ENCODE results near the gene ITGAD.
"Not testable (repeated sequence)": the region's sequence is repeated elsewhere in the genome, so short reads cannot be mapped to it uniquely, and the experiment has no call there.

The ITGAD gene

DNA sequence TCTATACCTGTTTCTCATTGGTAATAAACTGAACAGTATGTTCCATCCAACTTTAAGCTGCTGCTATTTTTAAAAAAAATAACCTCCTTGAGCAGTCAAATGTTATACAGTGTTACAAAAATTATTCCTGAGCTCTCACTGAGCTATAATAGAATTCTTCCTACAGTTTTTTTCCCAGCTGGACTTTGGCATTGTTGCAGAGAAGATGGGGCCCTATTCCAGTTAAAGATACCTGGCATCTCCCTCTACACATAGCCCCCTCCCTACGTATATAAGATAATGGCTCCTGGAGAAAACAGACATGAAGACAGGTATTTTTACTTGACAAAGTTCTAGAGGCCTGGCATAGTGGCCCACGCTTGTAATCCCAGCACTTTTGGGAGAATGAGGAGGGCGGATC lies 36.7 kb downstream of the ITGAD start:
- no peak for DNase-seq (ENCODE audit: low read depth, low spot score)

DNA sequence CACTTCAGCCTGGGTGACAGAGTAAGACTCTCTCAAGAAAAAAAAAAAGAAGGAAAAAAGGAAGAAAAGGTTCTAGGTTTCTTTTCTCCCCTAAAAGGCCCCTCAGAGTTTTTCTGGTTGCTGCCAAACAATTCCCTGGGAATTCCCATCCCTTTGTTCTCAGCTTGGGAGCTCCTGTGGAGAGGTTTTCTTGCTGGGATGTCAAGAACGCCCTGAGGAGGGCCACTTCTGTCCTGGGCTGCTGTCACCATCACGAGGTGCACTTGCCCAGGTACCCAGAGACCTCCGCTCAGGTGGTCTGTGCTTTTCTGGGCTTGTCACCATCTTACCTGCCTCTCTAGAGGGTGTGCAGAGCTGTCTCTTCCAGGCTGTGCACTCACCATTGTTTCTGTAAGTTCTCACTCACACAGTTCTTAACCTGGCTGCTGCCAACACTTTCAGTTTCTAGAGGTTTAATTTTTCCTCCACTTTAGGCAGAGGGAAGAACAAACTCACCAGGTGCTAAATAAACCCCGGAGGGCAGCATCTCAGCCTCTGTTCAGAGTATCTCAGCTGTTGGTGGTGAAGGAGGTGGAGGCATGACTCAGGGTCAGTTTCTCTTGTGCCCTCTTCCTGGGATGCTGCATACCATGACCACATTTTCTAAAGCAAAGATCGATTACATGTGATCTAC lies 37.4 kb downstream of the ITGAD start:
- no peak for DNase-seq (ENCODE audit: low read depth, low spot score)

DNA sequence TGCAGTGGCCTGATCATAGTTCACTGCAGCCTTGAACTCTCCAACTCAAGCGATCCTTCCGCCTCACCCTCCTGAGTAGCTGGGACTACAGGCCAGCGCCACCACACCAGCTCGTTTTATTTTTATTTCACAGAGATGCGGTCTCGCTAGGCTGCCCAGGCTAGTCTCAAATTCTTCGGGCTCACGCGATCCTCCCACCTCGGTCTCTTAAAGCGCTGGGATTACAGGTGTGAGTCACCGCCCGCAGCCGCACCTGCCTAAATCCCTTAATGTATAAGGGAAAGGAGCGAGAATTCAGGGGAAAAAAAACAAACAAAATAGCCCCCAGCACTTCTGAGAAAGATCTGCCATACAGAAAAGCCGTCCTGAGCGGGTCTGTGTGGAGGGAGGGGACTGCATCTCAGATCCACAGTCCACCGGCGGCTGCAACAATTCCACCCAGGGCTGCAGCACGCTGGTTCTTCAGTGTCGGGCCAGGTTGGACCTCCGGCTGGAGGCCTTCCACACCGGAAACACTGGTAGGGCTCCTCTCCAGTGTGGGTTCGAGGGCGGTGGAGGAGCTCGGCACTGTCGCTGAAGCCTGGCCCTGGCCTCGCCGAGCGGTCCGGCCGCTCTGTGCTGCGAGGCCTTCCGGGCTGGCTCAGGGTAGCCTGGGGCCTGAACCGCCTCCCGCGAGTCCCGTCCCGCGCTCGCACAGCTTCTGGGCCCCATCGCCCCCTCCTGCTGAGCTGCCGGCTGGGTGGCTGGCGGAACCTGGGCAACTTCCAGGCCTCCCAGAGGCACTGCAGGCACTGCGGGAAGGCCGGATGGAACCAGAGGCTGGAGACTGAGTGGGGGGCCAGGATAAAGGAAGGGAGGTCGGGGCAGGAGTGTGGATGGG lies 42.4 kb downstream of the ITGAD start:
- DNase-seq (ENCODE audit: low read depth, low spot score), result no peak

DNA sequence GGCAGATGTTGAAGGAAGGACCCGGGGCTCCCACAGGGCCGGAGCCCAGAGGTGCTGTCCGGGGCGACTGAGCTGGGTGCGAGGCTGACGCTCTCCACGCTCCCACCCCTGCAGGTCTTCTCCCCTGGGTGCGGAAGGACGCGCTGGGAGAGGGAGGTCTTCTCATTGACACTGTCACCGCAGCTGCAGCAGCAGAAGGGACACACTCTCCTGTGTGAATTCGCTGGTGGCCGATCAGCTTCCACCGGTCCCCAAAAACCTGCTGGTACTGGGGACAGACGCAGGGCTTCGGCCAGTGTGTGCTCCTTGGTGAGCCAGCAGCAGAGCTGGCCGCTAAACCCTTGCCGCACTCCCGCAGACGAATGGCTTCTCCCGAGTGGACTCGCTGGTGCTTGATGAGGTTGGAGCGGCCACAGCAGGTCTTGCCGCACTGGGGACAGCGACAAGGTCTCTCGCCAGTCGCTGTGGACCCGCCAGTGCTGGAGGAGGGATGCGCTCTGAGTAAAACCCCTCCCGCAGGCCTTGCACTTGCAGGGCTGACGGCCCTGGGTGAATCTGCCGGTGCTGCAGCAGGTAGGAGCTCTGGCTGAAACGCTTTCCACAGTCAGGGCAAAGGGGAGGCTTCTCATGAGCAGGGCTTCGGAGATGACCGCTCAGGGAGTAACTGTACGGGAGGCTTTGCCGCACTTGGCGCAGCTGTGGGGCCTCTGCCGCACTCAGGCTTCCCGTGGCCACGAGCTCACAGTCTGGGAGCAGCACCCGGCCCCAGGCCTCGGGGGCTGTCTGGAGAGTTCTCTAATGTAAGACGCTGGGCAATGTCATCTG lies 43.3 kb downstream of the ITGAD start:
- no peak for DNase-seq (ENCODE audit: low read depth, low spot score)

DNA sequence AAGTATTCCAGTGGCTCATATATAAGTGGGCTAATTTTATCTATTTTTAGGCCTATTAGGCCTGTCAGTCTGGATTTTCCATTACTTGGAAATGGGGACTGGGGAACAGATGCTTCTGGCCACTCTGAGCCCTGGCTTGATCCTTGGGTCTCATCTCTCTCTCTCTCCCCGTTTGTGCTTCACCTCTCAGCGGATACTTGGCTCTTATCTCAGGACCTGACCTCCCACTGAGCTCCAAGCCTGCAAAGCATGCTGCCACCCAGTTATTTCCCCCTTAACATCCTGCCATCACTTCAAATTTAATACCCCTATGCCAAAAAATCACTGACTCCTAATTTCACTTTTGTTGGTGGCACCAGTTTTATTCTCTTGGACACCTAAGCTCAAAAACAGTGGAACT lies 45.3 kb downstream of the ITGAD start:
- no peak for DNase-seq (ENCODE audit: low read depth, low spot score)

DNA sequence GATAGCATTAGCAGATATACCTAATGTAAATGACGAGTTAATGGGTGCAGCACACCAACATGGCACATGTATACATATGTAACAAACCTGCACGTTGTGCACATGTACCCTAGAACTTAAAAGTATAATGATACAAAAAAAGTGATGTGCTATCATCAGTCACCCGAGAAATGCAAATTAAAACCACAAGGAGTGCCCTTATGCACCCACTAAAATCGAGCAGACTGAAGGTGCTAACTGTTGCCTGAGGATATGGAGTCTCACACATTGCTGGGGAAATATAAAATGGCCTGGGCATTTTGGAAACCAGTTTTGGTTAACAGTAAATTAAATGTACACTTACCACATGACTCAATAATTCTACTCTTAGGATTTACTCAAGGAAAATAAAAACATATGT lies 45.9 kb downstream of the ITGAD start:
- not testable (repeated sequence) for DNase-seq (ENCODE audit: low read depth, low spot score)

DNA sequence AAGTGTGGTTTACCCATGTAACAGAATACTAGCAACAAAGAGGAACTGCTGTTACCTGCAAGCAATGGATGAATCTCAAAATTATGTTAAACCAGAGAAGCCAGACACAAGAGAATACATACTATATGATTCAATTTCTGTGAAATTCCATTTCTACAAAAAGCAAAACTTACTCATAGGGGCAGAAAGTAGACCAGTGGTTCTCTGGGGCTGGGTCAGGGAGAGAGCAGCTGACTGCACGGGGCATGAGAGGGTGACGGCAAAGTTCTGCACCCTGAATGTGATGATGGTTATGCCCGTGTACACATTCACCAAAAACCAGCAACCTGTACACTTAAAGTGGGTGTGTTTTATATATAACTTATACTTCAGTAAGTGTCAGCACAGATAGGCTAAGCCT lies 46.4 kb downstream of the ITGAD start:
- DNase-seq (ENCODE audit: low read depth, low spot score), result no peak

- DNase-seq (ENCODE audit: low read depth, low spot score), result no peak
Measured at GRCh38 chr16:31440516-31441184, 47.5 kb downstream of the ITGAD start.

- no peak for DNase-seq (ENCODE audit: low read depth, low spot score)
Measured at GRCh38 chr16:31441956-31442355, 48.8 kb downstream of the ITGAD start.

GRCh38 chr16:31445931-31446330 lies 52.8 kb downstream of the ITGAD start:
- not testable (repeated sequence) for DNase-seq (ENCODE audit: low read depth, low spot score)

- DNase-seq (ENCODE audit: low read depth, low spot score), result no peak
Measured at GRCh38 chr16:31451201-31451600, 58.1 kb downstream of the ITGAD start.

DNA sequence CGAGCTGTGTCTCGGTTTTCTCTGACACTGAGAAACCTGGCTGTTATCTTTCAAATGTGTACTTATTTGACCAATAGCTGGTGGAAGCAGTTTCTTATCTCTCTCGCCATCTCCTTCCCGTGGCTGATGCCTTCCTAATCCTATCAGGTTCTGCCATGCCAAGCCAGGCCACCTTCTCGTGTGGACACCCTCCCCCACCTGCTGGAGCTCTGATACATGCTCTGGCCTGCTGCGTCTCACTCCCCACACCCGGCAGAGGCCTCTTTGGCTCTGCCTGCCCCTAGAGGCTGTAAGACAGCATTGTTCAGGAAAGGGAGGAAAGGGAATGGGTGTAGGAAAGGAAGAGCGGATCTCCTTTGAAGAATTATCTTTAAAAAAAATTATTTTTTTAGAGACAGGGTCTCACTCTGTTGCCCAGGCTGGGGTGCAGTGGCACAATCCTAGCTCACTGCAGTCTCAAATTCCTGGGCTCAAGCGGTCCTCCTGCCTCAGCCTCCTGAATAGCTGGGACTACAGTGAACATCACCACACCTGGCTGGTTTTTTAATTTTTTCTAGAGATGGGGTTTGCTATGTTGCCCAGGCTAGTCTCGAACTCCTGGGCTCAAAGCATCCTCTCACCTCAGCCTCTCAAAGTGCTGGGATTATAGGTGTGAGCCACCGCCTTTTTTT lies 58.7 kb downstream of the ITGAD start:
- DNase-seq (ENCODE audit: low read depth, low spot score), result no peak

- DNase-seq (ENCODE audit: low read depth, low spot score), result peak; percentile 73
Measured at GRCh38 chr16:31452631-31453106, 59.5 kb downstream of the ITGAD start.

- DNase-seq (ENCODE audit: low read depth, low spot score), result no peak
Measured at GRCh38 chr16:31453255-31454204, 60.4 kb downstream of the ITGAD start.

DNA sequence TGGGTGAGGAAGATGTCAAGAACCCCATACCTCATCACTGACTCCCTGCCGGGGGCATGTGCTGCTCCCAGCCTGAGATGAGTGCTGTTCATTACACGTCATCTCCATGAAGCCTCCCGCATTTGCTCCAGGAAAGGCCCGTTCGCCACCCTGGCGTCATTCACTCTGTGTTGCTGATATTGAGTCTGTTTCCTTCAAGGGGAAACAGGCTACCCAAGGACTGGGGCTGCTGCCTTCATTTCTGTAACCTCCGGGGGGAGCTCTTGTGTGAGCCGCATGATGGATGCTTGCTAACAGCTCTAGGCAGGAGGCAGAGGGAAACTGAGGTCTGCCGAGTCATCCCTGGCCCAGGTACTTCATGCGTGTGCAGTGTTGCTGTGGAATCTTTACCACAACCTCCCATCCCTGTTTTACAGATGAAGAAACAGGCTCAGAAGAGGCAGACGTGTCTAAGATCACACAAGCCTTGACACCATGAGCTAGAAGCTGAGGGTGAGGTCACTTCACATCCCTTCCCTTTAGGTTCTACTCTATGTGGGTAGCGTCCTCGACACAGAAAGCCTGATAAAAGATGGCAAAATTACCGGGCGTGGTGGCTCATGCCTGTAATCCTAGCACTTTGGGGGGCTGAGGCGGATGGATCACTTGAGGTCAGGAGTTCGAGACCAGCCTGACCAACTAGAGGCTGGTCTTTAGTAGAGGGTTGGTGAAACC lies 62.6 kb downstream of the ITGAD start:
- DNase-seq (ENCODE audit: low read depth, low spot score), result no peak

DNA sequence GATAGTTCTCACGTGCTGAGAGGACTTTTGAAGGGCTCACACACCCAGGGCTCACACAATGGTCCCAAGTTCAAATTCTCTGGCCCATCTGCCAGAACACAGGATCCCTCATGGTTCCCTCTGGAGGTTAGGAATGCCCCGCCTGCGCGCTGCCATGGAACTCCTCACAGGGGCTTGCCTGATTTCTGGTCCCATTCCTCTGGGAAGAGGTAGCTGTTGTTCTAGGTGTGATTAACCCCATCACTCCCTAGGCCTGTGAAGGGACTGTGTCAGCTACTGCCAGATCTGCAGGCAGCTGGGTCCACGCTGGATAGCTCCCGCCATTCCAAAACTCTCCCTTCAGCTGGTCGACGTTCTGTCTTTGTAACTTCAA lies 63.8 kb downstream of the ITGAD start:
- DNase-seq (ENCODE audit: low read depth, low spot score), result no peak

GRCh38 chr16:31458073-31458843 lies 65.1 kb downstream of the ITGAD start:
- DNase-seq (ENCODE audit: low read depth, low spot score), result no peak
